WTC11 (cell line): ENCODE results near the gene C5orf15. TPM values are rescaled to one million over a fixed set of nuclear protein-coding genes. Genes with fewer than 3 reads are reported as not detected.

ENCODE experiments used
- ATAC-seq: fragments of 200-7000 bp; cut with Tn5 transposase; 2 replicates; pipeline ENCODE4 v1.10.0; 2021; ENCODE audit warnings: mild to moderate bottlenecking, moderate library complexity
- CTCF ChIA-PET: fragments of 300-600 bp; sonication (Branson Sonifier 250); formaldehyde crosslinking; loops from one replicate; lab custom pipeline; 2021; ENCODE audit warnings: antibody characterized with exemption; lab: Charles Lee
- POLR2A ChIA-PET: fragments of 350-600 bp; sonication (Branson Sonifier 250); formaldehyde crosslinking; loops from one replicate; lab custom pipeline; 2021; ENCODE audit warnings: antibody characterized with exemption; lab: Charles Lee
- DNase-seq: peaks from one replicate; pipeline ENCODE4 v3.0.0; 2021; ENCODE audit warnings: low spot score
- H3K27ac Mint-ChIP-seq: 2 replicates; pipeline ENCODE4 v1.8.0; 2021; ENCODE audit warnings: mixed read lengths
- H3K27me3 Mint-ChIP-seq: 2 replicates; pipeline ENCODE4 v1.8.0; 2021; ENCODE audit warnings: low read depth, mild to moderate bottlenecking, moderate library complexity, mixed read lengths
- H3K36me3 Mint-ChIP-seq: 2 replicates; pipeline ENCODE4 v1.8.0; 2021; ENCODE audit warnings: mixed read lengths
- H3K4me1 Mint-ChIP-seq: 2 replicates; pipeline ENCODE4 v1.8.0; 2022; ENCODE audit warnings: mixed read lengths
- H3K4me3 Mint-ChIP-seq: 2 replicates; pipeline ENCODE4 v1.8.0; 2021; ENCODE audit warnings: mild to moderate bottlenecking, moderate library complexity, mixed read lengths
- H3K9me3 Mint-ChIP-seq: 2 replicates; pipeline ENCODE4 v1.8.0; 2021; ENCODE audit warnings: mixed read lengths
- ATF1 ChIP-seq: sonication (generic); formaldehyde crosslinking; IDR thresholded peaks from 2 replicates; pipeline ENCODE4 v1.8.1; 2023; ENCODE audit warnings: mild to moderate bottlenecking, moderate library complexity, missing genetic modification reagents
- EMX1 ChIP-seq: fragments of 250-450 bp; sonication (Bioruptor Pico); IDR thresholded peaks from 2 replicates; pipeline ENCODE4 v1.8.0; 2021; ENCODE audit warnings: mild to moderate bottlenecking
- FOXP1 ChIP-seq: sonication (generic); formaldehyde crosslinking; IDR thresholded peaks from 2 replicates; pipeline ENCODE4 v1.8.0; 2022; ENCODE audit warnings: missing genetic modification reagents, mild to moderate bottlenecking, moderate library complexity, borderline replicate concordance
- GABPB1 ChIP-seq: sonication (generic); formaldehyde crosslinking; IDR thresholded peaks from 2 replicates; pipeline ENCODE4 v1.8.1; 2023; ENCODE audit warnings: mild to moderate bottlenecking, missing genetic modification reagents
- GRHL2 ChIP-seq: fragments of 250-450 bp; sonication (Bioruptor Pico); IDR thresholded peaks from 2 replicates; pipeline ENCODE4 v1.8.0; 2022; ENCODE audit warnings: mild to moderate bottlenecking, moderate library complexity; ENCODE audit not compliant: insufficient replicate concordance, severe bottlenecking
- KAT7 ChIP-seq: sonication (generic); formaldehyde crosslinking; IDR thresholded peaks from 2 replicates; pipeline ENCODE4 v1.8.1; 2023; ENCODE audit warnings: missing genetic modification reagents, mild to moderate bottlenecking, borderline replicate concordance
- NFATC4 ChIP-seq: fragments of 250-450 bp; sonication (Bioruptor Pico); IDR thresholded peaks from 2 replicates; pipeline ENCODE4 v1.9.0; 2021; ENCODE audit warnings: mild to moderate bottlenecking
- NFYB ChIP-seq: sonication (generic); formaldehyde crosslinking; conservative IDR thresholded peaks from 2 replicates; pipeline ENCODE4 v1.8.0; 2022; ENCODE audit warnings: low read depth, missing genetic modification reagents
- ZNF138 ChIP-seq: sonication (generic); formaldehyde crosslinking; conservative IDR thresholded peaks from 2 replicates; pipeline ENCODE4 v1.8.1; 2022; ENCODE audit warnings: mild to moderate bottlenecking, moderate library complexity, missing genetic modification reagents
- ZNF416 ChIP-seq: fragments of 250-450 bp; sonication (Bioruptor Pico); IDR thresholded peaks from 2 replicates; pipeline ENCODE4 v1.9.0; 2021; ENCODE audit warnings: mild to moderate bottlenecking, inconsistent platforms
- ZNF423 ChIP-seq: fragments of 250-450 bp; sonication (Bioruptor Pico); IDR thresholded peaks from 2 replicates; pipeline ENCODE4 v2.1.2; 2022; ENCODE audit warnings: mild to moderate bottlenecking, moderate library complexity
- ZNF671 ChIP-seq: fragments of 250-450 bp; sonication (Bioruptor Pico); IDR thresholded peaks from 2 replicates; pipeline ENCODE4 v1.8.0; 2021; ENCODE audit warnings: mild to moderate bottlenecking
- total RNA-seq: library from RNA; stranded (reverse); gene quantifications from 3 replicates; pipeline ENCODE4 v1.2.3, GENCODE V29; 2021
- TF ChIP-seq, protein P1 (sequence below): fragments of 250-450 bp; sonication (Bioruptor Pico); IDR thresholded peaks from 2 replicates; pipeline ENCODE4 v1.9.0; 2021; ENCODE audit warnings: mild to moderate bottlenecking, borderline replicate concordance
- TF ChIP-seq, protein P2 (sequence below): sonication (generic); formaldehyde crosslinking; IDR thresholded peaks from 2 replicates; pipeline ENCODE4 v1.8.0; 2022; ENCODE audit warnings: mild to moderate bottlenecking, missing genetic modification reagents
- TF ChIP-seq, protein P3 (sequence below): fragments of 250-450 bp; sonication (Bioruptor Pico); IDR thresholded peaks from 2 replicates; pipeline ENCODE4 v1.8.0; 2021; ENCODE audit warnings: mild to moderate bottlenecking
- TF ChIP-seq, protein P4 (sequence below): sonication (generic); formaldehyde crosslinking; IDR thresholded peaks from 2 replicates; pipeline ENCODE4 v1.8.1; 2022; ENCODE audit warnings: mild to moderate bottlenecking, moderate library complexity, missing genetic modification reagents
- TF ChIP-seq, protein P5 (sequence below): sonication (generic); formaldehyde crosslinking; IDR thresholded peaks from 2 replicates; pipeline ENCODE4 v1.8.0; 2023; ENCODE audit warnings: missing genetic modification reagents, mild to moderate bottlenecking, borderline replicate concordance
- TF ChIP-seq, protein P6 (sequence below): sonication (generic); formaldehyde crosslinking; IDR thresholded peaks from 2 replicates; pipeline ENCODE4 v1.8.1; 2022; ENCODE audit warnings: low read depth, mild to moderate bottlenecking, moderate library complexity, missing genetic modification reagents, borderline replicate concordance

C5orf15 gene
- total RNA-seq, 1 experiment from 2014 or later: 32.7 TPM

DNA sequence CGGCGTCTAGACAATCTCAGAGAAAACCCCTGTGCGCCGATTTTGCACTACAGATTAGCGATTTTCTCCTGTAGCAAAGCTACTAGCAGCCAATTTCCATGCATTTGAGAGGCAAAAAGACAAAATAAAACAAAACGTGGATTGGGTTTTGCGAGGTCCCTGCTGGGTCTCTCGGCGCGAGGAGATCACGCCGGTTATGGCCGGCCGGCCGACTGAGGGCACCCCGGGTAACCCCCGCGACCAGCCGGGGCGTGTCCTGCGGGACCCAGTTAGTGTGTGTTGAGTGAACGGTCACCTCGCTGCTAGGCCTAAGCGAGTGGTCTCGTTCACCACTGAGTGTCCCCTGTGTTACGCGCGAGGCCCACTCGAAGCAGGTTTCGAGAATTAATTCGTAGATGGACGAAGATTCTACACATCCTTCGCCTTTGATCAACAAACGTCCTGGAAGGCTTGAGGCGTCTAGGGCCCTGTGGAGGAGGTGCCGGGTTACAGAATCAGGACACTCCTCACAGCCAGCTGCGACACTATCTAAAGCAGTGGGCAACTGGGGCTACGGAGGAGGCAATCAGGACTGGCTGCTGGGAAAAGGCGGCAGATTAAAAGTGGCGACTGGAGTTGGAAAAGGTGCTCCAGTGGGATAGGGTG, 37.1 kb upstream of the C5orf15 start (continued):
- TF ChIP-seq, protein P1, sequence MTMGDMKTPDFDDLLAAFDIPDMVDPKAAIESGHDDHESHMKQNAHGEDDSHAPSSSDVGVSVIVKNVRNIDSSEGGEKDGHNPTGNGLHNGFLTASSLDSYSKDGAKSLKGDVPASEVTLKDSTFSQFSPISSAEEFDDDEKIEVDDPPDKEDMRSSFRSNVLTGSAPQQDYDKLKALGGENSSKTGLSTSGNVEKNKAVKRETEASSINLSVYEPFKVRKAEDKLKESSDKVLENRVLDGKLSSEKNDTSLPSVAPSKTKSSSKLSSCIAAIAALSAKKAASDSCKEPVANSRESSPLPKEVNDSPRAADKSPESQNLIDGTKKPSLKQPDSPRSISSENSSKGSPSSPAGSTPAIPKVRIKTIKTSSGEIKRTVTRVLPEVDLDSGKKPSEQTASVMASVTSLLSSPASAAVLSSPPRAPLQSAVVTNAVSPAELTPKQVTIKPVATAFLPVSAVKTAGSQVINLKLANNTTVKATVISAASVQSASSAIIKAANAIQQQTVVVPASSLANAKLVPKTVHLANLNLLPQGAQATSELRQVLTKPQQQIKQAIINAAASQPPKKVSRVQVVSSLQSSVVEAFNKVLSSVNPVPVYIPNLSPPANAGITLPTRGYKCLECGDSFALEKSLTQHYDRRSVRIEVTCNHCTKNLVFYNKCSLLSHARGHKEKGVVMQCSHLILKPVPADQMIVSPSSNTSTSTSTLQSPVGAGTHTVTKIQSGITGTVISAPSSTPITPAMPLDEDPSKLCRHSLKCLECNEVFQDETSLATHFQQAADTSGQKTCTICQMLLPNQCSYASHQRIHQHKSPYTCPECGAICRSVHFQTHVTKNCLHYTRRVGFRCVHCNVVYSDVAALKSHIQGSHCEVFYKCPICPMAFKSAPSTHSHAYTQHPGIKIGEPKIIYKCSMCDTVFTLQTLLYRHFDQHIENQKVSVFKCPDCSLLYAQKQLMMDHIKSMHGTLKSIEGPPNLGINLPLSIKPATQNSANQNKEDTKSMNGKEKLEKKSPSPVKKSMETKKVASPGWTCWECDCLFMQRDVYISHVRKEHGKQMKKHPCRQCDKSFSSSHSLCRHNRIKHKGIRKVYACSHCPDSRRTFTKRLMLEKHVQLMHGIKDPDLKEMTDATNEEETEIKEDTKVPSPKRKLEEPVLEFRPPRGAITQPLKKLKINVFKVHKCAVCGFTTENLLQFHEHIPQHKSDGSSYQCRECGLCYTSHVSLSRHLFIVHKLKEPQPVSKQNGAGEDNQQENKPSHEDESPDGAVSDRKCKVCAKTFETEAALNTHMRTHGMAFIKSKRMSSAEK (CRISPR knock-in tag): no peak
- TF ChIP-seq, protein P2, sequence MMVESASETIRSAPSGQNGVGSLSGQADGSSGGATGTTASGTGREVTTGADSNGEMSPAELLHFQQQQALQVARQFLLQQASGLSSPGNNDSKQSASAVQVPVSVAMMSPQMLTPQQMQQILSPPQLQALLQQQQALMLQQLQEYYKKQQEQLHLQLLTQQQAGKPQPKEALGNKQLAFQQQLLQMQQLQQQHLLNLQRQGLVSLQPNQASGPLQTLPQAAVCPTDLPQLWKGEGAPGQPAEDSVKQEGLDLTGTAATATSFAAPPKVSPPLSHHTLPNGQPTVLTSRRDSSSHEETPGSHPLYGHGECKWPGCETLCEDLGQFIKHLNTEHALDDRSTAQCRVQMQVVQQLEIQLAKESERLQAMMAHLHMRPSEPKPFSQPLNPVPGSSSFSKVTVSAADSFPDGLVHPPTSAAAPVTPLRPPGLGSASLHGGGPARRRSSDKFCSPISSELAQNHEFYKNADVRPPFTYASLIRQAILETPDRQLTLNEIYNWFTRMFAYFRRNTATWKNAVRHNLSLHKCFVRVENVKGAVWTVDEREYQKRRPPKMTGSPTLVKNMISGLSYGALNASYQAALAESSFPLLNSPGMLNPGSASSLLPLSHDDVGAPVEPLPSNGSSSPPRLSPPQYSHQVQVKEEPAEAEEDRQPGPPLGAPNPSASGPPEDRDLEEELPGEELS (CRISPR knock-in tag): no peak

DNA sequence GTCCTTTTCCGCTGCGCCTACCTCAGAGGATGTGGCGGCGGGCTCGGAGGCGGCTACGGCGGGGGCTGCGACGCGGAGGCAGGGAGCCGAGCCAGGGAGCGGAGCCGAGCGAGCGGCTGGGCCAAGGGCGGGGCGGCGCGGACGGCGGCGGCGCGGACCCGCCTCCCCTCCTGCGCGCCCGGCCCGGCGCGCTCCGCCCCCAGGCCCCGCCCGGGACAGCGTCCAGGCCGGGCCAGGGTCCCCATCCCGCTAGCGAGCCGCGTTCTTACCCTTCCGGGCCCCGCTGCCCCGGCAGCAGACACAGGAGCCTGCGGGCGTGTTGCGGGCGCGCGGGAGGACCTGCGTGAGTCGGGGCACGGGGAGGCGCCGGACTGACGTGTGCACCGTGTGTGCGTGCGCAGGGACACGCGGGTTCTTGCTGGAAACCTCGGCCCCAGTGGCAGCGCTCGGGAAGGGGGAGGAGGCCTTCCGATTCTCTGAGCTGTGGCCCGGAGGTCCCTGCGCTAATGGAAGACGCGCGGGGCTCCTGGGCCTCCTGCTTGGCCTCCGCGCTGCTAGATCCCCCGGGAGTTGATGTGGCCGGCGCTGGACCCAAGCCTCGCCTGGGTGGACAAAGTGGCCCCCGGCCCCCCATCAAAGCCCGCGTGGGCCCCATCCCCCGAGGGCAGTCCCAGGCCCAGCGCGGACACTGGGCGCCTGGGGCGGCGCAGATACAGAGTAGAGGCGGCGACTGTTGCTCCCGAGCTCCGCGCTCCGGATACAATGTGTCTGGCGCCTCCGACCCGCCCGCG, 36.4 kb upstream of the C5orf15 start, which contains the start of gene VDAC1:
VDAC1 (minus strand) TSS at position 350 of the 791 bp plus-strand sequence. CDS start 11,963 bp downstream, outside the sequence.
- Mint-ChIP-seq H3K36me3 (peaks cover 12% of the 10 kb centered on the region), H3K4me1 (peaks cover 56% of the 10 kb centered on the region), H3K4me3 (peak within 1 kb of the TSS; percentile 90), H3K9me3 (no peaks in the 10 kb centered on the region), H3K27me3 (no peaks in the 10 kb centered on the region), H3K27ac (peak within 1 kb of the TSS; percentile 94)
- DNase-seq (peak; percentile 74), ATAC-seq (peak; percentile 76)
- ChIA-PET POLR2A (interaction anchor here (1.4 kb wide), 1 partner anchor 8 kb away, joined by 5 read pairs; no protein-coding TSS in a partner anchor), CTCF (interaction anchor here (0.6 to 5.4 kb wide), 8 partner anchors 8 to 136 kb away, joined by 3 to 37 read pairs (median 8); partner anchors contain the start of gene TCF7)
- 0 out of 2 replicates have a peak, but pooled peaks have one; percentile 32 for TF ChIP-seq GABPB1 (CRISPR knock-in tag)
- TF ChIP-seq NFYB (CRISPR knock-in tag): 0 out of 2 replicates have a peak, but pooled peaks have one; percentile 9
- TF ChIP-seq ZNF423 (CRISPR knock-in tag): no peak
- TF ChIP-seq, protein P3, sequence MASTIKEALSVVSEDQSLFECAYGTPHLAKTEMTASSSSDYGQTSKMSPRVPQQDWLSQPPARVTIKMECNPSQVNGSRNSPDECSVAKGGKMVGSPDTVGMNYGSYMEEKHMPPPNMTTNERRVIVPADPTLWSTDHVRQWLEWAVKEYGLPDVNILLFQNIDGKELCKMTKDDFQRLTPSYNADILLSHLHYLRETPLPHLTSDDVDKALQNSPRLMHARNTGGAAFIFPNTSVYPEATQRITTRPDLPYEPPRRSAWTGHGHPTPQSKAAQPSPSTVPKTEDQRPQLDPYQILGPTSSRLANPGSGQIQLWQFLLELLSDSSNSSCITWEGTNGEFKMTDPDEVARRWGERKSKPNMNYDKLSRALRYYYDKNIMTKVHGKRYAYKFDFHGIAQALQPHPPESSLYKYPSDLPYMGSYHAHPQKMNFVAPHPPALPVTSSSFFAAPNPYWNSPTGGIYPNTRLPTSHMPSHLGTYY (CRISPR knock-in tag): 0 out of 2 replicates have a peak, but pooled peaks have one; percentile 28
- peak; percentile 87 for TF ChIP-seq FOXP1 (CRISPR knock-in tag)
- TF ChIP-seq ATF1: no peak
- TF ChIP-seq, protein P4, sequence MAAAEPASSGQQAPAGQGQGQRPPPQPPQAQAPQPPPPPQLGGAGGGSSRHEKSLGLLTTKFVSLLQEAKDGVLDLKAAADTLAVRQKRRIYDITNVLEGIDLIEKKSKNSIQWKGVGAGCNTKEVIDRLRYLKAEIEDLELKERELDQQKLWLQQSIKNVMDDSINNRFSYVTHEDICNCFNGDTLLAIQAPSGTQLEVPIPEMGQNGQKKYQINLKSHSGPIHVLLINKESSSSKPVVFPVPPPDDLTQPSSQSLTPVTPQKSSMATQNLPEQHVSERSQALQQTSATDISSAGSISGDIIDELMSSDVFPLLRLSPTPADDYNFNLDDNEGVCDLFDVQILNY: no peak
- no peak for TF ChIP-seq GRHL2 (CRISPR knock-in tag)
- no peak for TF ChIP-seq EMX1 (CRISPR knock-in tag)
- TF ChIP-seq ZNF416: no peak
- TF ChIP-seq, protein P5, sequence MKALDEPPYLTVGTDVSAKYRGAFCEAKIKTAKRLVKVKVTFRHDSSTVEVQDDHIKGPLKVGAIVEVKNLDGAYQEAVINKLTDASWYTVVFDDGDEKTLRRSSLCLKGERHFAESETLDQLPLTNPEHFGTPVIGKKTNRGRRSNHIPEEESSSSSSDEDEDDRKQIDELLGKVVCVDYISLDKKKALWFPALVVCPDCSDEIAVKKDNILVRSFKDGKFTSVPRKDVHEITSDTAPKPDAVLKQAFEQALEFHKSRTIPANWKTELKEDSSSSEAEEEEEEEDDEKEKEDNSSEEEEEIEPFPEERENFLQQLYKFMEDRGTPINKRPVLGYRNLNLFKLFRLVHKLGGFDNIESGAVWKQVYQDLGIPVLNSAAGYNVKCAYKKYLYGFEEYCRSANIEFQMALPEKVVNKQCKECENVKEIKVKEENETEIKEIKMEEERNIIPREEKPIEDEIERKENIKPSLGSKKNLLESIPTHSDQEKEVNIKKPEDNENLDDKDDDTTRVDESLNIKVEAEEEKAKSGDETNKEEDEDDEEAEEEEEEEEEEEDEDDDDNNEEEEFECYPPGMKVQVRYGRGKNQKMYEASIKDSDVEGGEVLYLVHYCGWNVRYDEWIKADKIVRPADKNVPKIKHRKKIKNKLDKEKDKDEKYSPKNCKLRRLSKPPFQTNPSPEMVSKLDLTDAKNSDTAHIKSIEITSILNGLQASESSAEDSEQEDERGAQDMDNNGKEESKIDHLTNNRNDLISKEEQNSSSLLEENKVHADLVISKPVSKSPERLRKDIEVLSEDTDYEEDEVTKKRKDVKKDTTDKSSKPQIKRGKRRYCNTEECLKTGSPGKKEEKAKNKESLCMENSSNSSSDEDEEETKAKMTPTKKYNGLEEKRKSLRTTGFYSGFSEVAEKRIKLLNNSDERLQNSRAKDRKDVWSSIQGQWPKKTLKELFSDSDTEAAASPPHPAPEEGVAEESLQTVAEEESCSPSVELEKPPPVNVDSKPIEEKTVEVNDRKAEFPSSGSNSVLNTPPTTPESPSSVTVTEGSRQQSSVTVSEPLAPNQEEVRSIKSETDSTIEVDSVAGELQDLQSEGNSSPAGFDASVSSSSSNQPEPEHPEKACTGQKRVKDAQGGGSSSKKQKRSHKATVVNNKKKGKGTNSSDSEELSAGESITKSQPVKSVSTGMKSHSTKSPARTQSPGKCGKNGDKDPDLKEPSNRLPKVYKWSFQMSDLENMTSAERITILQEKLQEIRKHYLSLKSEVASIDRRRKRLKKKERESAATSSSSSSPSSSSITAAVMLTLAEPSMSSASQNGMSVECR (CRISPR knock-in tag): peak; percentile 60; the same call in 1 of the 2 replicates
- no peak for TF ChIP-seq ZNF671 (CRISPR knock-in tag)
- TF ChIP-seq NFATC4 (CRISPR knock-in tag): no peak
- TF ChIP-seq KAT7 (CRISPR knock-in tag): peak; percentile 22; the same call in 1 of the 2 replicates
- no peak for TF ChIP-seq ZNF138 (CRISPR knock-in tag)
- TF ChIP-seq, protein P6, sequence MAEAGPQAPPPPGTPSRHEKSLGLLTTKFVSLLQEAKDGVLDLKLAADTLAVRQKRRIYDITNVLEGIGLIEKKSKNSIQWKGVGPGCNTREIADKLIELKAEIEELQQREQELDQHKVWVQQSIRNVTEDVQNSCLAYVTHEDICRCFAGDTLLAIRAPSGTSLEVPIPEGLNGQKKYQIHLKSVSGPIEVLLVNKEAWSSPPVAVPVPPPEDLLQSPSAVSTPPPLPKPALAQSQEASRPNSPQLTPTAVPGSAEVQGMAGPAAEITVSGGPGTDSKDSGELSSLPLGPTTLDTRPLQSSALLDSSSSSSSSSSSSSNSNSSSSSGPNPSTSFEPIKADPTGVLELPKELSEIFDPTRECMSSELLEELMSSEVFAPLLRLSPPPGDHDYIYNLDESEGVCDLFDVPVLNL: no peak
